Measurements from ENCODE around the gene AKIP1. TPM values are rescaled to one million over a fixed set of nuclear protein-coding genes. Genes with fewer than 3 reads are reported as not detected.
A peak's percentile ranks its signal among the peaks of the same experiment; 100 is the strongest.

Gene AKIP1
- total RNA-seq, 4 donors from 2014 or later = 10.1 to 18.6 (median 13.6) TPM

GRCh38 chr11:8964324-8965320 is 53.6 kb downstream of the AKIP1 start, which contains the start of gene TMEM9B:
Gene TMEM9B (minus strand): TSS chr11:8964442. CDS start chr11:8964313, 129 bp downstream.
- 0 to 1% methylated on average over 24 to 30 of the region's 67 CpGs for WGBS, 2 donors
- peak within 1 kb of the TSS; percentile 88 for H3K4me3 ChIP-seq (ENCODE audit: low read depth, poor library complexity, severe bottlenecking)
- peak in 1 of 2 donors; percentile 57 for TF ChIP-seq POLR2A (IDR thresholded peaks at IDR 0.05)
- TF ChIP-seq, protein P1, sequence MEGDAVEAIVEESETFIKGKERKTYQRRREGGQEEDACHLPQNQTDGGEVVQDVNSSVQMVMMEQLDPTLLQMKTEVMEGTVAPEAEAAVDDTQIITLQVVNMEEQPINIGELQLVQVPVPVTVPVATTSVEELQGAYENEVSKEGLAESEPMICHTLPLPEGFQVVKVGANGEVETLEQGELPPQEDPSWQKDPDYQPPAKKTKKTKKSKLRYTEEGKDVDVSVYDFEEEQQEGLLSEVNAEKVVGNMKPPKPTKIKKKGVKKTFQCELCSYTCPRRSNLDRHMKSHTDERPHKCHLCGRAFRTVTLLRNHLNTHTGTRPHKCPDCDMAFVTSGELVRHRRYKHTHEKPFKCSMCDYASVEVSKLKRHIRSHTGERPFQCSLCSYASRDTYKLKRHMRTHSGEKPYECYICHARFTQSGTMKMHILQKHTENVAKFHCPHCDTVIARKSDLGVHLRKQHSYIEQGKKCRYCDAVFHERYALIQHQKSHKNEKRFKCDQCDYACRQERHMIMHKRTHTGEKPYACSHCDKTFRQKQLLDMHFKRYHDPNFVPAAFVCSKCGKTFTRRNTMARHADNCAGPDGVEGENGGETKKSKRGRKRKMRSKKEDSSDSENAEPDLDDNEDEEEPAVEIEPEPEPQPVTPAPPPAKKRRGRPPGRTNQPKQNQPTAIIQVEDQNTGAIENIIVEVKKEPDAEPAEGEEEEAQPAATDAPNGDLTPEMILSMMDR (IDR thresholded peaks at IDR 0.05) = no peak
- peak; percentile 85 to 97 for DNase-seq (ENCODE audit: low spot score in 2 of 2)
- intact Hi-C loops (cut with DNase I; ENCODE audit: low total_unique reads) = no loop called here

DNA sequence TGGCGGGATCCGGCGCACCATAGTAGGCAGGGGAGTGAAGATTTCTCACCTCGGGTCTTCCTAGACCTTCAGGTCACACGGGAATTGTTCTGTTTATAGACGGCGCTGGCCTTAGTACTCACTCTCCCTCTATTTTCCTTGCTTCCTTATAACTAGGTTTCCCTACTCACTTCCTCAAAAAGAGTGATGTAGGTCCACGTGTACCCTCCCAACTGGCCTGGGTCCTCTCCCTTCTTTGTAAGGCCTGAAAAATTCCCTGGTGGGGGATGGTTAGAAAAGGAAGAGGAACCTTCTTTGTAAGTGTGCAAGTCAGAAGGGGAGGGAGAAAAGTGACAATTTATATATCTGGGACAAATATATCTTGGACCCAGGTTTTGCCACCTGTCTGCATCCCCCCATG is 56.2 kb downstream of the AKIP1 start:
- TF ChIP-seq, protein P1 (IDR thresholded peaks at IDR 0.05) = no peak
- no peak for TF ChIP-seq POLR2A (IDR thresholded peaks at IDR 0.05)
- no peak for DNase-seq (ENCODE audit: low spot score in 2 of 2)
- no peak overlapping the region for H3K4me3 ChIP-seq (ENCODE audit: low read depth, poor library complexity, severe bottlenecking)
- WGBS, 2 donors = 79 to 86% methylated on average over 8 of the region's 8 CpGs
- intact Hi-C loops (cut with DNase I; ENCODE audit: low total_unique reads) = no loop called here

Other genes with a start within 250 kb of the AKIP1 start
- 10 to 100 TPM in 1 of 4 donors, 1 to 10 TPM in 3; 3.3 to 13.0 (median 6.2) TPM for gene TRIM66, start 228.5 kb upstream of the AKIP1 start, total RNA-seq
- 1,000 to 10,000 TPM in 3 of 4 donors, 100 to 1,000 TPM in 1; 913 to 2,100 (median 1,383) TPM for gene RPL27A, start 228.4 kb upstream of the AKIP1 start, total RNA-seq
- gene C11orf16, start 21.8 kb downstream of the AKIP1 start, total RNA-seq = not detected
- gene ASCL3, start 31.8 kb downstream of the AKIP1 start, total RNA-seq = not detected
- gene TMEM9B, start 53.3 kb downstream of the AKIP1 start, total RNA-seq = 10 to 100 TPM; 40.4 to 54.7 (median 48.0) TPM
- 10 to 100 TPM in 1 of 4 donors, 1 to 10 TPM in 3; 1.3 to 15.6 (median 1.9) TPM for gene NRIP3, start 92.8 kb downstream of the AKIP1 start, total RNA-seq
- 10 to 100 TPM in 2 of 4 donors, 1 to 10 TPM in 2; 4.4 to 17.3 (median 10.3) TPM for gene SCUBE2, start 180.4 kb downstream of the AKIP1 start, total RNA-seq